Muscle of arm (tissue), 12 donors: ENCODE results near the gene COASY. TPM values are rescaled to one million over a fixed set of nuclear protein-coding genes. Genes with fewer than 3 reads are reported as not detected.
"Not testable (repeated sequence)": the region's sequence is repeated elsewhere in the genome, so short reads cannot be mapped to it uniquely, and the experiment has no call there.

Experiments used
- DNase-seq: peaks from one replicate; pipeline ENCODE4 v3.0.0-alpha.2; 2013
- polyA plus RNA-seq, 12 donors: library from polyadenylated mRNA; unstranded; fragments of 120-200 nt; gene quantifications; one replicate each; pipeline ENCODE4 v1.2.1, GENCODE V29; 2013; ENCODE audit not compliant: insufficient read length in 12 of 12

The COASY gene
- polyA plus RNA-seq, 12 donors: 22.0 to 55.4 (median 26.0) TPM; not detected in 1

DNA sequence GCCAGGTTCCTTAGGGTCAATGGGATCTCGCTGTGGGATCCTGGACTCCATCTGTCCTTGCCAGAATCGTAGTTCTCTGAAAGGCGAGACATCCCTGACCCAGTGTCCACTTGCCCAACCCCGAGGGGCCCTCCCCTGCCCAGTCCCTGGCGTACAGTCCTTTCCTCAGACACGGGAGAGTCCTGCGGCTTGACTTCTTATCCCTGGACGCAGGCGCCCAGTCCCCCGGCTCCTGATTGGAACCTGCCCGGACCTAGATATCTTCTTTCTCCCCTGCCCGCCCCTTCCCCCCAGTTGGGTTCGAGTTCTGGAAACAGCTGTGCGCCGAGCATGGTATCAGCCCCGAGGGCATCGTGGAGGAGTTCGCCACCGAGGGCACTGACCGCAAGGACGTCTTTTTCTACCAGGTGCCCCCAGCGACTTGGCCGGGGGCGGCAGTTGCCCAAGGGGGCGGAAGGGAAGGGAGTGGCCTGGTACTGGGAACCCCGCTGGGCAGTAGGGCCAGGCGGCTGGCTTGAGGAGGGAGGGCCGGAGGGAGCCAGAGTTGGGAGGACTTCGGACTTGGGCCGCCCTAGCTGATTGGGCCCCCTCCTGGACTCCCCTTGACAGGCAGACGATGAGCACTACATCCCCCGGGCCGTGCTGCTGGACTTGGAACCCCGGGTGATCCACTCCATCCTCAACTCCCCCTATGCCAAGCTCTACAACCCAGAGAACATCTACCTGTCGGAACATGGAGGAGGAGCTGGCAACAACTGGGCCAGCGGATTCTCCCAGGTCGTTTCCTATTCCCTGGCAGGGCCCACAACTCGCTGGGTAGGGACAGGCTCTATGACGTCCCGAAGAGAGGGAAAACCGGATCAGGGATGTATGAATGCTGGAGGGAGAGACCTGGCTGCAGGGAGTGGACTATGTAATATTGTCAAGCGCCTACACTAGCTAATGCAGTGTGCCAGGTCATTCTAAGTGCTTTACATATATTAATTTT is 48.2 kb downstream of the COASY start:
- not testable (repeated sequence) for DNase-seq

DNA sequence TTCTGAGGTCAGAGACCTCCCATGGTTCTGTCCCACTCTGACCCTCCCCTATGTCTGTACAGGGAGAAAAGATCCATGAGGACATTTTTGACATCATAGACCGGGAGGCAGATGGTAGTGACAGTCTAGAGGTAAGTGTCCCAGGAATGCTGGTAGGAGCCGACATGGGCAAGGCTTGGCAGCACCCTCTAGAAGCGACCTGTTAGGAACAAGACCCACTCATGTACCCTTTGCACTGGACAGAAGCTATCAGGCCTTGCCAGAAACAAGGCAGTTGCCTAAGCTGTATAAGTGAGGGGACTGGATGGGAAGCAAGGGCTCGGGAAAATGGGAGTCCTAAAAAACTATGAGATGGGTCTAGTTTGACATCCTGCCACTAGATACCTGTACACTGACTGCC is 50.1 kb downstream of the COASY start:
- DNase-seq: no peak

DNA sequence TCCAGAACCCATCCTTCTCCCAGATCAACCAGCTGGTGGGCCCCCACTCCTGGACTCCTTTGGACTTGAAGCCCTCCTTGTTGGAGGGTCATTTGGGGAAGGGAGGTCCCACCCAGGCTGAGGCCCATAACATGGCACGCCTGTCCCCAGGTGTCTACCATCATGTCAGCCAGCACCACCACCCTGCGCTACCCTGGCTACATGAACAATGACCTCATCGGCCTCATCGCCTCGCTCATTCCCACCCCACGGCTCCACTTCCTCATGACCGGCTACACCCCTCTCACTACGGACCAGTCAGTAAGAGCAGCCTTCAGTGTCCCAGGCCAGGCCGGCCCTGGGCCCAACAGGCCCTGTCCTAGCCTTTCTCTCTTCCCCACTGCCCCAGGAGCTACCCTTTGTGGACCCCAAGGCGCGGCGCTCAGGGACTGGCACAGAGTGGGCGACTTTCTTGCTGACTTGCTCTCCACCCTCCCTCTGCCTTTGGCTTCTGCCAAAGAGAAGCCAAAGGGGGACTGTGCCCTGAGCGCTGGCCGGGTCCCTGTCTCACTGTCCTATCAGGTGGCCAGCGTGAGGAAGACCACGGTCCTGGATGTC is 51.8 kb downstream of the COASY start:
- DNase-seq: no peak

Other genes starting within 250 kb of the COASY start
- 100 to 1,000 TPM in 1 of 12 donors, 10 to 100 TPM in 11; 43.5 to 608 (median 52.9) TPM for gene STAT3, start 173.7 kb upstream of the COASY start, polyA plus RNA-seq
- gene CAVIN1, start 138.9 kb upstream of the COASY start, polyA plus RNA-seq: 100 to 1,000 TPM; 209 to 442 (median 249) TPM
- 10 to 100 TPM in 11 of 12 donors, not detected in 1; 17.3 to 85.3 (median 24.2) TPM for gene ATP6V0A1, start 103.3 kb upstream of the COASY start, polyA plus RNA-seq
- 10 to 100 TPM in 11 of 12 donors, not detected in 1; 15.6 to 25.8 (median 17.9) TPM for gene NAGLU, start 25.9 kb upstream of the COASY start, polyA plus RNA-seq
- gene HSD17B1, start 9.2 kb upstream of the COASY start, polyA plus RNA-seq: 1 to 10 TPM in 11 of 12 donors, not detected in 1; 1.6 to 5.2 (median 2.3) TPM
- gene MLX, start 5.0 kb downstream of the COASY start, polyA plus RNA-seq: 10 to 100 TPM in 11 of 12 donors, not detected in 1; 33.2 to 42.8 (median 37.5) TPM
- gene PSMC3IP, start 15.6 kb downstream of the COASY start, polyA plus RNA-seq: 10 to 100 TPM in 6 of 12 donors, 1 to 10 TPM in 4, not detected in 2; 8.1 to 19.7 (median 10.6) TPM
- 10 to 100 TPM in 11 of 12 donors, not detected in 1; 26.3 to 40.9 (median 36.8) TPM for gene RETREG3, start 47.2 kb downstream of the COASY start, polyA plus RNA-seq
- 10 to 100 TPM in 11 of 12 donors, not detected in 1; 27.3 to 38.3 (median 33.6) TPM for gene TUBG1, start 47.5 kb downstream of the COASY start, polyA plus RNA-seq
- 10 to 100 TPM in 11 of 12 donors, not detected in 1; 10.1 to 27.6 (median 12.1) TPM for gene TUBG2, start 97.1 kb downstream of the COASY start, polyA plus RNA-seq
- gene PLEKHH3, start 114.8 kb downstream of the COASY start, polyA plus RNA-seq: 10 to 100 TPM in 11 of 12 donors, not detected in 1; 21.0 to 70.2 (median 33.4) TPM
- gene CCR10, start 119.7 kb downstream of the COASY start, polyA plus RNA-seq: 1 to 10 TPM in 6 of 12 donors, under 1 TPM in 4, not detected in 2; 0.78 to 2.7 (median 1.2) TPM
- gene CNTNAP1, start 120.4 kb downstream of the COASY start, polyA plus RNA-seq: 10 to 100 TPM in 8 of 12 donors, 1 to 10 TPM in 3, not detected in 1; 8.3 to 22.3 (median 11.4) TPM
- gene EZH1, start 182.9 kb downstream of the COASY start, polyA plus RNA-seq: 10 to 100 TPM in 11 of 12 donors, not detected in 1; 15.0 to 33.7 (median 22.3) TPM
- 100 to 1,000 TPM in 1 of 12 donors, 10 to 100 TPM in 10, not detected in 1; 60.4 to 120 (median 69.4) TPM for gene RAMP2, start 199.1 kb downstream of the COASY start, polyA plus RNA-seq
- 10 to 100 TPM in 11 of 12 donors, not detected in 1; 25.0 to 46.1 (median 30.6) TPM for gene VPS25, start 211.3 kb downstream of the COASY start, polyA plus RNA-seq
- gene WNK4, start 218.5 kb downstream of the COASY start, polyA plus RNA-seq: 1 to 10 TPM in 2 of 12 donors, under 1 TPM in 8, not detected in 2; 0.32 to 3.3 (median 0.67) TPM
- 10 to 100 TPM in 11 of 12 donors, not detected in 1; 45.3 to 64.9 (median 56.4) TPM for gene COA3, start 236.6 kb downstream of the COASY start, polyA plus RNA-seq
- 1 to 10 TPM in 4 of 12 donors, under 1 TPM in 6, not detected in 2; 0.30 to 2.1 (median 0.92) TPM for gene CNTD1, start 236.7 kb downstream of the COASY start, polyA plus RNA-seq